Astrocyte (in vitro differentiated cells and primary cell): ENCODE data around the gene CECR2. TPM values are rescaled to one million over a fixed set of nuclear protein-coding genes. Genes with fewer than 3 reads are reported as not detected.

Source experiments
- DNase-seq: peaks from one replicate; pipeline ENCODE4 v3.0.0-alpha.2; 2010; ENCODE audit warnings: low read depth
- FAIRE-seq: peaks from 2 replicates; lab custom pipeline; 2011; peaks lifted over from hg19 to GRCh38; lab: Jason Lieb, UNC
- H2AFZ ChIP-seq: 2 replicates; pipeline ENCODE4 v1.6.0; 2012; ENCODE audit warnings: low read depth, low read length, inconsistent platforms
- H3K27ac ChIP-seq: 2 replicates; pipeline ENCODE4 v1.5.1; 2011; ENCODE audit warnings: low read depth, low read length, inconsistent platforms
- H3K27me3 ChIP-seq: 2 replicates; pipeline ENCODE4 v1.6.0; 2011; ENCODE audit warnings: low read length, inconsistent platforms; ENCODE audit not compliant: insufficient read depth
- H3K36me3 ChIP-seq: 2 replicates; pipeline ENCODE4 v1.5.1; 2011; ENCODE audit warnings: low read length, inconsistent platforms; ENCODE audit not compliant: insufficient read depth
- H3K4me1 ChIP-seq: 2 replicates; pipeline ENCODE4 v1.5.1; 2011; ENCODE audit warnings: low read length, inconsistent platforms; ENCODE audit not compliant: insufficient read depth
- H3K4me2 ChIP-seq: 2 replicates; pipeline ENCODE4 v1.6.0; 2012; ENCODE audit warnings: low read length, inconsistent platforms
- H3K4me3 ChIP-seq: 2 replicates; pipeline ENCODE4 v1.5.1; 2011; ENCODE audit warnings: low read depth, mild to moderate bottlenecking, low read length, inconsistent platforms; ENCODE audit not compliant: insufficient read depth
- H3K79me2 ChIP-seq: 2 replicates; pipeline ENCODE4 v1.6.0; 2012; ENCODE audit warnings: mild to moderate bottlenecking, low read length, inconsistent platforms; ENCODE audit not compliant: insufficient read depth
- H3K9ac ChIP-seq: 2 replicates; pipeline ENCODE4 v1.6.0; 2012; ENCODE audit warnings: mild to moderate bottlenecking, low read length, inconsistent platforms
- H3K9me3 ChIP-seq: 2 replicates; pipeline ENCODE4 v1.5.1; 2012; ENCODE audit warnings: low read depth, mild to moderate bottlenecking, low read length, inconsistent platforms; ENCODE audit not compliant: insufficient read depth
- H4K20me1 ChIP-seq: 2 replicates; pipeline ENCODE4 v1.6.0; 2012; ENCODE audit warnings: low read length, inconsistent platforms; ENCODE audit not compliant: insufficient read depth
- H3K27ac Mint-ChIP-seq: one replicate; pipeline ENCODE4 v1.8.0; 2021; ENCODE audit warnings: mild to moderate bottlenecking, mixed read lengths; ENCODE audit not compliant: unreplicated experiment
- H3K27me3 Mint-ChIP-seq: one replicate; pipeline ENCODE4 v1.8.0; 2021; ENCODE audit warnings: low read depth, mixed read lengths; ENCODE audit not compliant: unreplicated experiment
- H3K36me3 Mint-ChIP-seq: one replicate; pipeline ENCODE4 v1.8.0; 2021; ENCODE audit warnings: low read depth, mixed read lengths; ENCODE audit not compliant: unreplicated experiment
- H3K4me1 Mint-ChIP-seq: one replicate; pipeline ENCODE4 v1.8.0; 2021; ENCODE audit warnings: low read depth, mixed read lengths; ENCODE audit not compliant: unreplicated experiment
- H3K4me3 Mint-ChIP-seq: one replicate; pipeline ENCODE4 v1.8.0; 2021; ENCODE audit warnings: mild to moderate bottlenecking, moderate library complexity, mixed read lengths; ENCODE audit not compliant: unreplicated experiment
- H3K9me3 Mint-ChIP-seq: one replicate; pipeline ENCODE4 v1.8.0; 2021; ENCODE audit warnings: mild to moderate bottlenecking, mixed read lengths; ENCODE audit not compliant: unreplicated experiment
- CTCF ChIP-seq: IDR thresholded peaks from 2 replicates; pipeline ENCODE4 v1.5.1; 2011; ENCODE audit warnings: low read depth, mild to moderate bottlenecking, inconsistent platforms, low read length, moderate library complexity; ENCODE audit not compliant: insufficient read depth
- EZH2 ChIP-seq: IDR thresholded peaks from 2 replicates; pipeline ENCODE4 v1.6.1; 2012; ENCODE audit warnings: mild to moderate bottlenecking, low read length, inconsistent platforms; ENCODE audit not compliant: insufficient read depth
- total RNA-seq: library from RNA; stranded (reverse); gene quantifications from 2 replicates; pipeline ENCODE4 v1.2.1, GENCODE V29; 2021

The CECR2 gene
- total RNA-seq, 1 donor from 2014 or later, result 15.7 TPM

DNA sequence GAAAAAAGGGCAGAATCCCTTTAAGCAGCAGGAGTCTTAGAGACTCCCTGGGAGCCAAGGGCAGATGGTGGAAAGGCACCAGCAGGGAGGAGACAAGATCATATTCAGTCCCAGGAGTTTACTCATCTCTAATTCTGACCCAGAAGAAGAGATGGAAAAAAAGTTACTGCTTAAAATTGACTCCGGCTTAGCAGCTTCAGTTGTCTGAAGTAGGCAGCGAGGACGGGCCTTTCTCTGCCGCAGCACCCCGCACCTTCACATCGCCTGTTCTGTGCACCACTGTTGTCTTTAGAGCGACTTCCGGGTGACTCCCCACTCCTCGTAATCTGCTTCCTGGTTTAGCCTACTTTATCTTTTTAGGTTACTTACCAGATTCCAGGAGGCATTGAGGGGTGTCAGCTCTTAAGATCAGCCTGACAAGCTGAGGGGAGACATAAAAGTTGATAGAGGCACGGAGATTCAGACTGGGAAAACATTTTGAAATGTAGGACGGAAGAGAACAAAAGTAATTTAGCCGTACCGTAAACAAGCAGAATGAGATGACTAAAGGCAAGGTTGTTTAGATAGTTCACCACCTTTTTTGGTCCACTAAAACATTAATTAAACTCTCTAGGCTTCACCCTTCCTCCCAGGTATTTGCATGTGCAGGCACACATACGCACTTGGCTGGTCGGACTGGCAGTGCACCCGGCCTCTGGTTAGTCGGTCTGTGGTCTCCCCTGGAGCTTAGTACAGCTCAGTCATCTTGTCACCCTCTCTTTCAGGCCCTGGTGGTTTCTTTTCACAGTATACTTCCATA is 74.3 kb downstream of the CECR2 start:
- no peaks in the 10 kb centered on the region for H3K9me3 ChIP-seq
- H3K36me3 Mint-ChIP-seq, result peaks cover 2% of the 10 kb centered on the region
- no peak for FAIRE-seq
- no peaks in the 10 kb centered on the region for H3K36me3 ChIP-seq
- H3K27ac Mint-ChIP-seq, result peak overlapping the region; percentile 31
- no peaks in the 10 kb centered on the region for H3K9me3 Mint-ChIP-seq
- H3K79me2 ChIP-seq, result no peaks in the 10 kb centered on the region
- no peak overlapping the region for H3K9ac ChIP-seq
- no peak for DNase-seq
- TF ChIP-seq CTCF (no peak), EZH2 (no peak)
- no peak overlapping the region for H3K4me3 ChIP-seq
- no peak overlapping the region for H3K27ac ChIP-seq
- peaks cover 11% of the 10 kb centered on the region for H3K4me1 Mint-ChIP-seq
- no peaks in the 10 kb centered on the region for H4K20me1 ChIP-seq
- H3K4me2 ChIP-seq, result peak overlapping the region; percentile 25
- H3K4me1 ChIP-seq, result no peaks in the 10 kb centered on the region
- H3K4me3 Mint-ChIP-seq, result no peak overlapping the region
- no peaks in the 10 kb centered on the region for H3K27me3 Mint-ChIP-seq
- H2AFZ ChIP-seq, result no peak overlapping the region
- H3K27me3 ChIP-seq, result no peaks in the 10 kb centered on the region

DNA sequence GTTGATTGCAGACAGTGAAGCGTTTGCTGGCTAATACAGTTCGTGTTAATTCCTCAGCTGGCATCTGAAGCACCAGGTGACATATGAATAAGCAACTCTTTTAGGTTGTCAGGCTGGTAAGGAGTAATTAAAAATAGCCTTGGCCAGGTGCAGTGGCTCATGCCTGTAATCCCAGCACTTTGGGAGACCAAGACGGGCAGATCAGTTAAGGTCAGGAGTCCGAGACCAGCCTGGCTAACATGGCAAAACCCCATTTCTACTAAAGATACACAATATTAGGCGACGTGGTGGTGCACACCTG is 74.9 kb downstream of the CECR2 start:
- Histone ChIP-seq H3K79me2 (no peaks in the 10 kb centered on the region), H2AFZ (no peak overlapping the region), H3K4me3 (no peak overlapping the region), H3K36me3 (no peaks in the 10 kb centered on the region), H3K9me3 (no peaks in the 10 kb centered on the region), H3K4me2 (no peak overlapping the region), H3K9ac (no peak overlapping the region), H3K27ac (no peak overlapping the region), H3K4me1 (no peaks in the 10 kb centered on the region), H3K27me3 (no peaks in the 10 kb centered on the region), H4K20me1 (no peaks in the 10 kb centered on the region)
- Mint-ChIP-seq H3K27me3 (no peaks in the 10 kb centered on the region), H3K9me3 (no peaks in the 10 kb centered on the region), H3K36me3 (peaks cover 2% of the 10 kb centered on the region), H3K27ac (no peak overlapping the region), H3K4me1 (peaks cover 11% of the 10 kb centered on the region), H3K4me3 (no peak overlapping the region)
- TF ChIP-seq EZH2, result no peak
- no peak for TF ChIP-seq CTCF
- no peak for FAIRE-seq
- DNase-seq, result no peak

DNA sequence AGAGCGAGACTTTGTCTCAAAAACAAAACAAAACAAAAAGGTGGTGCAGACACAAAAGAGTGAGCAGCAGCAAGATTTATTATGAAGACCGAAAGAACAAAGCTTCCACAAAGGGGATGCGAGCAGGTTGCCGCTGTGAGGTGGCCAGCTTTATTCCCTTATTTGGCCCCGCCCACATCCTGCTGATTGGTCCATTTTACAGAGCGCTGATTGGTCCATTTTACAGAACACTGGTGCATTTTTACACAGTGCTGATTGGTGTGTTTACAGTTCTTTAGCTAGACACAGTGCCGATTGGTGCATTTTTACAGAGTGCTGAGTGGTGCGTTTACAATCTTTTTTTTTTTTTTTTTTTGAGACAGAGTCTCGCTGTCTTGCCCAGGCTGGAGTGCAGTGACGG is 77.4 kb downstream of the CECR2 start:
- no peak overlapping the region for H3K27ac ChIP-seq
- H3K36me3 ChIP-seq, result no peaks in the 10 kb centered on the region
- no peak overlapping the region for H3K27ac Mint-ChIP-seq
- TF ChIP-seq CTCF (no peak), EZH2 (no peak)
- peaks cover 3% of the 10 kb centered on the region for H3K36me3 Mint-ChIP-seq
- H3K4me3 Mint-ChIP-seq, result no peak overlapping the region
- FAIRE-seq (no peak), DNase-seq (no peak)
- H3K4me1 ChIP-seq, result no peaks in the 10 kb centered on the region
- no peaks in the 10 kb centered on the region for H3K9me3 Mint-ChIP-seq
- no peak overlapping the region for H3K4me3 ChIP-seq
- no peaks in the 10 kb centered on the region for H3K9me3 ChIP-seq
- no peaks in the 10 kb centered on the region for H3K27me3 Mint-ChIP-seq
- no peak overlapping the region for H3K4me2 ChIP-seq
- H2AFZ ChIP-seq, result no peak overlapping the region
- no peaks in the 10 kb centered on the region for H3K79me2 ChIP-seq
- no peak overlapping the region for H3K9ac ChIP-seq
- H3K27me3 ChIP-seq, result no peaks in the 10 kb centered on the region
- H3K4me1 Mint-ChIP-seq, result peaks cover 11% of the 10 kb centered on the region
- no peaks in the 10 kb centered on the region for H4K20me1 ChIP-seq
